Measurements from ENCODE around the gene HOXD9.

- TF ChIP-seq CTCF (IDR thresholded peaks at IDR 0.05): no peak
- no peak for TF ChIP-seq POLR2A (IDR thresholded peaks at IDR 0.05)
These were observed 37.9 kb downstream of the HOXD9 start for GRCh38 chr2:176160251-176160985.

Data from stomach (tissue), 4 donors.